ENCODE data around the gene PEX11B. TPM values are rescaled to one million over a fixed set of nuclear protein-coding genes. Genes with fewer than 3 reads are reported as not detected.

The PEX11B gene
- polyA plus RNA-seq, 1 donor (not counting 4 experiments of a cell fraction or from before 2014, with no cell fraction given) = 97.7 TPM

DNA sequence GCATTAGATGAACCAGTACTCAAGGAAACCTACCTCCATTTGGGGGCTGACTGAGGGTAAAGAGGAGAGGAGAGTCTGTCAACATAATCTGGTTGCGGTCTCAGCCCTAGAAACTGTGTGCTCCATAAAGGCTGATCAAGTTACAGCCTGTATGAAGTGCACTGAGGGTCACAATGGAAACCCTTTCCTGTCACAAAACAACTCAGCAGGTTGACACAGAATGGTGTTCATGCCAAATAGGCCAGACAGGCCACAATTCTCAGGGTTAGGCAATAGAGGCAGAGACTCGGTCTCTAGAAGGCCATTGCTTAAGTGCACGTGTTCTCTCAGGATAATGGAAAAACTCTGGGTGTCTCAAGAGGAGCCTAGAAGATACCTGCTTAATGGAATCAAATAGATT lies 28.8 kb downstream of the PEX11B start:
- H3K79me2 ChIP-seq (ENCODE audit: control insufficient read depth, insufficient read depth, low read length) = no peaks in the 10 kb centered on the region
- FAIRE-seq (no peak), DNase-seq (ENCODE audit: low read depth, low spot score) (no peak)
- H3K27ac ChIP-seq (ENCODE audit: control insufficient read depth, insufficient read depth, low read length) = no peak overlapping the region
- no peaks in the 10 kb centered on the region for H3K36me3 ChIP-seq (ENCODE audit: control insufficient read depth in 2 of 2, extremely low read depth in 1 of 2, insufficient read depth in 2 of 2, low read length in 2 of 2)
- TF ChIP-seq EZH2 (IDR thresholded peaks at IDR 0.05; ENCODE audit: low read length) (no peak), CTCF (optimal IDR thresholded peaks at IDR 0.05 in 1 of 3, IDR thresholded peaks at IDR 0.05 in 1 of 3, conservative IDR thresholded peaks at IDR 0.05 in 1 of 3; ENCODE audit: extremely low read depth in 1 of 3, insufficient read depth in 2 of 3, low read length in 3 of 3) (no peak)
- H3K4me1 ChIP-seq (ENCODE audit: control insufficient read depth, extremely low read depth, insufficient read depth, low read length) = peaks cover 34% of the 10 kb centered on the region
- no peak overlapping the region for H3K9ac ChIP-seq (ENCODE audit: control insufficient read depth, extremely low read depth, insufficient read depth, low read length)
- H3K9me1 ChIP-seq (ENCODE audit: control insufficient read depth, extremely low read depth, insufficient read depth, low read length) = no peaks in the 10 kb centered on the region
- no peaks in the 10 kb centered on the region for H3K9me3 ChIP-seq (ENCODE audit: control insufficient read depth, low read depth, low read length)
- no peaks in the 10 kb centered on the region for H4K20me1 ChIP-seq (ENCODE audit: control insufficient read depth, extremely low read depth, insufficient read depth, low read length)
- no peak overlapping the region for H3K4me2 ChIP-seq (ENCODE audit: control insufficient read depth, extremely low read depth, insufficient read depth, low read depth, low read length)
- H3K27me3 ChIP-seq (ENCODE audit: control insufficient read depth, extremely low read depth, insufficient read depth, low read length) = no peaks in the 10 kb centered on the region
- H2AFZ ChIP-seq (ENCODE audit: control insufficient read depth, low read length) = no peak overlapping the region
- no peak overlapping the region for H3K4me3 ChIP-seq (ENCODE audit: control insufficient read depth in 2 of 3, extremely low read depth in 1 of 3, insufficient read depth in 2 of 3, low read depth in 1 of 3, low read length in 3 of 3)
- dilution Hi-C loops (cut with MboI; ENCODE audit: extremely low pct_ligation_motif_present, low sequenced_read_pairs) = no loop called here

DNA sequence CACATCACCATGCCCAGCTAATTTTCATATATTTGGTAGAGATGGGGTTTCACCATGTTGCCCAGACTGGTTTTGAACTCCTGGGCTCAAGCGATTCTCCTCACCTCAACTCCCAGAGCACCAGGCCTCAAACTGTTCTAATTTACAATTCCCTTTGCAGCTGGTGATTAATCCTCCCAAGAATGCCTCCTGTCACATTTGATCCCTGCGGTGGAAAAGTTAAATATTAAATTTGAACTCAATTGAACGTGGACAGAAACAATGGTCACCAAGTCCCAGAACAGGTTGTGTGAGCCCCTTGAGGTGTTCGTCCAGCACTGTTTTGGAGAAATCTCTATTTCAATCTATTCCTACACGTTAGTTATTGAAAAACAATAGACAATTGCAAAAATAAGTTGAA lies 30.9 kb downstream of the PEX11B start:
- Histone ChIP-seq H3K4me1 (ENCODE audit: control insufficient read depth, extremely low read depth, insufficient read depth, low read length) (peaks cover 28% of the 10 kb centered on the region), H3K9me1 (ENCODE audit: control insufficient read depth, extremely low read depth, insufficient read depth, low read length) (no peaks in the 10 kb centered on the region), H3K27me3 (ENCODE audit: control insufficient read depth, extremely low read depth, insufficient read depth, low read length) (no peaks in the 10 kb centered on the region), H3K36me3 (ENCODE audit: control insufficient read depth in 2 of 2, extremely low read depth in 1 of 2, insufficient read depth in 2 of 2, low read length in 2 of 2) (no peaks in the 10 kb centered on the region), H2AFZ (ENCODE audit: control insufficient read depth, low read length) (no peak overlapping the region), H3K9me3 (ENCODE audit: control insufficient read depth, low read depth, low read length) (no peaks in the 10 kb centered on the region), H3K9ac (ENCODE audit: control insufficient read depth, extremely low read depth, insufficient read depth, low read length) (no peak overlapping the region), H3K79me2 (ENCODE audit: control insufficient read depth, insufficient read depth, low read length) (no peaks in the 10 kb centered on the region), H3K27ac (ENCODE audit: control insufficient read depth, insufficient read depth, low read length) (no peak overlapping the region), H3K4me3 (ENCODE audit: control insufficient read depth in 2 of 3, extremely low read depth in 1 of 3, insufficient read depth in 2 of 3, low read depth in 1 of 3, low read length in 3 of 3) (no peak overlapping the region), H3K4me2 (ENCODE audit: control insufficient read depth, extremely low read depth, insufficient read depth, low read depth, low read length) (no peak overlapping the region), H4K20me1 (ENCODE audit: control insufficient read depth, extremely low read depth, insufficient read depth, low read length) (no peaks in the 10 kb centered on the region)
- dilution Hi-C loops (cut with MboI; ENCODE audit: extremely low pct_ligation_motif_present, low sequenced_read_pairs) = no loop called here
- DNase-seq (ENCODE audit: low read depth, low spot score) = no peak
- TF ChIP-seq CTCF (optimal IDR thresholded peaks at IDR 0.05 in 1 of 3, IDR thresholded peaks at IDR 0.05 in 1 of 3, conservative IDR thresholded peaks at IDR 0.05 in 1 of 3; ENCODE audit: extremely low read depth in 1 of 3, insufficient read depth in 2 of 3, low read length in 3 of 3) (no peak), EZH2 (IDR thresholded peaks at IDR 0.05; ENCODE audit: low read length) (no peak)
- FAIRE-seq = no peak
